Activated T-cell treated with anti-CD3 and anti-CD28 coated beads, Interleukin-2, amount 50 U/mL, for 24 hours (primary cell): ENCODE data around the gene MAP4K4.

Source experiments
- DNase-seq: peaks from one replicate; pipeline ENCODE4 v3.0.0-alpha.2; 2020
- H3K27ac Mint-ChIP-seq: 2 replicates; pipeline ENCODE4 v1.8.0; 2020; ENCODE audit warnings: mild to moderate bottlenecking, mixed read lengths
- H3K27me3 Mint-ChIP-seq: 2 replicates; pipeline ENCODE4 v1.8.0; 2020; ENCODE audit warnings: mixed read lengths
- H3K36me3 Mint-ChIP-seq: 2 replicates; pipeline ENCODE4 v1.8.0; 2020; ENCODE audit warnings: low read depth, mixed read lengths
- H3K4me1 Mint-ChIP-seq: 2 replicates; pipeline ENCODE4 v1.8.0; 2020; ENCODE audit warnings: low read depth, mixed read lengths
- H3K4me3 Mint-ChIP-seq: 2 replicates; pipeline ENCODE4 v1.8.0; 2020; ENCODE audit warnings: mild to moderate bottlenecking, moderate library complexity, mixed read lengths
- H3K9me3 Mint-ChIP-seq: 2 replicates; pipeline ENCODE4 v1.8.0; 2020; ENCODE audit warnings: mixed read lengths

The MAP4K4 gene

GRCh38 chr2:101723371-101724124, 26.0 kb downstream of the MAP4K4 start:
- H3K4me1 Mint-ChIP-seq: peaks cover 98% of the 10 kb centered on the region
- H3K36me3 Mint-ChIP-seq: peaks cover 47% of the 10 kb centered on the region

GRCh38 chr2:101724125-101724474, 26.6 kb downstream of the MAP4K4 start:
- Mint-ChIP-seq H3K4me3 (no peak overlapping the region), H3K9me3 (peaks cover 15% of the 10 kb centered on the region), H3K27ac (peak overlapping the region; percentile 77), H3K36me3 (peaks cover 47% of the 10 kb centered on the region), H3K27me3 (no peaks in the 10 kb centered on the region), H3K4me1 (peaks cover 98% of the 10 kb centered on the region)
- no peak for DNase-seq

More at GRCh38 chr2:101723371-101724124, 26.0 kb downstream of the MAP4K4 start:
- no peak overlapping the region for H3K4me3 Mint-ChIP-seq
- H3K9me3 Mint-ChIP-seq: peaks cover 15% of the 10 kb centered on the region
- no peaks in the 10 kb centered on the region for H3K27me3 Mint-ChIP-seq
- peak overlapping the region; percentile 77 for H3K27ac Mint-ChIP-seq
- DNase-seq: no peak

- Mint-ChIP-seq H3K36me3 (peaks cover 42% of the 10 kb centered on the region), H3K4me1 (peaks cover 98% of the 10 kb centered on the region), H3K9me3 (peaks cover 15% of the 10 kb centered on the region), H3K4me3 (no peak overlapping the region), H3K27me3 (no peaks in the 10 kb centered on the region), H3K27ac (no peak overlapping the region)
- no peak for DNase-seq
Observed at GRCh38 chr2:101725038-101725437, 27.5 kb downstream of the MAP4K4 start.

- peak overlapping the region; percentile 32 for H3K27ac Mint-ChIP-seq
- H3K9me3 Mint-ChIP-seq: peaks cover 14% of the 10 kb centered on the region
- no peak overlapping the region for H3K4me3 Mint-ChIP-seq
- peaks cover 40% of the 10 kb centered on the region for H3K36me3 Mint-ChIP-seq
- no peak for DNase-seq
- H3K4me1 Mint-ChIP-seq: peaks cover 98% of the 10 kb centered on the region
- no peaks in the 10 kb centered on the region for H3K27me3 Mint-ChIP-seq
Observed at GRCh38 chr2:101725515-101726192, 28.1 kb downstream of the MAP4K4 start.

- Mint-ChIP-seq H3K4me3 (no peak overlapping the region), H3K4me1 (peaks cover 94% of the 10 kb centered on the region), H3K9me3 (peaks cover 3% of the 10 kb centered on the region), H3K36me3 (peaks cover 12% of the 10 kb centered on the region), H3K27ac (peak overlapping the region; percentile 63), H3K27me3 (no peaks in the 10 kb centered on the region)
- DNase-seq: no peak
Observed at GRCh38 chr2:101728865-101729264, 31.4 kb downstream of the MAP4K4 start.

GRCh38 chr2:101729521-101730190, 32.1 kb downstream of the MAP4K4 start:
- Mint-ChIP-seq H3K4me3 (peak overlapping the region; percentile 63), H3K9me3 (no peaks in the 10 kb centered on the region), H3K4me1 (peaks cover 92% of the 10 kb centered on the region), H3K27ac (peak overlapping the region; percentile 87), H3K36me3 (peaks cover 4% of the 10 kb centered on the region), H3K27me3 (no peaks in the 10 kb centered on the region)
- no peak for DNase-seq

- H3K4me1 Mint-ChIP-seq: peaks cover 92% of the 10 kb centered on the region
Observed at GRCh38 chr2:101731221-101732054, 33.9 kb downstream of the MAP4K4 start.

GRCh38 chr2:101732199-101732598, 34.7 kb downstream of the MAP4K4 start:
- peak; percentile 46 for DNase-seq
- no peaks in the 10 kb centered on the region for H3K9me3 Mint-ChIP-seq
- peaks cover 93% of the 10 kb centered on the region for H3K4me1 Mint-ChIP-seq
- H3K27me3 Mint-ChIP-seq: no peaks in the 10 kb centered on the region
- peak overlapping the region; percentile 24 for H3K4me3 Mint-ChIP-seq
- H3K36me3 Mint-ChIP-seq: no peaks in the 10 kb centered on the region
- H3K27ac Mint-ChIP-seq: peak overlapping the region; percentile 86

More at GRCh38 chr2:101731221-101732054, 33.9 kb downstream of the MAP4K4 start:
- Mint-ChIP-seq H3K4me3 (no peak overlapping the region), H3K27me3 (no peaks in the 10 kb centered on the region), H3K9me3 (no peaks in the 10 kb centered on the region), H3K36me3 (no peaks in the 10 kb centered on the region), H3K27ac (no peak overlapping the region)
- no peak for DNase-seq

- no peaks in the 10 kb centered on the region for H3K36me3 Mint-ChIP-seq
- peaks cover 92% of the 10 kb centered on the region for H3K4me1 Mint-ChIP-seq
- no peak for DNase-seq
- no peak overlapping the region for H3K4me3 Mint-ChIP-seq
- peak overlapping the region; percentile 86 for H3K27ac Mint-ChIP-seq
- H3K9me3 Mint-ChIP-seq: no peaks in the 10 kb centered on the region
- no peaks in the 10 kb centered on the region for H3K27me3 Mint-ChIP-seq
Observed at GRCh38 chr2:101732773-101733256, 35.3 kb downstream of the MAP4K4 start.

GRCh38 chr2:101733257-101733993, 35.9 kb downstream of the MAP4K4 start:
- H3K4me1 Mint-ChIP-seq: peaks cover 92% of the 10 kb centered on the region
- peak overlapping the region; percentile 86 for H3K27ac Mint-ChIP-seq
- no peaks in the 10 kb centered on the region for H3K9me3 Mint-ChIP-seq
- H3K4me3 Mint-ChIP-seq: no peak overlapping the region
- H3K36me3 Mint-ChIP-seq: no peaks in the 10 kb centered on the region
- no peaks in the 10 kb centered on the region for H3K27me3 Mint-ChIP-seq
- no peak for DNase-seq

GRCh38 chr2:101734505-101735165, 37.1 kb downstream of the MAP4K4 start:
- no peak overlapping the region for H3K4me3 Mint-ChIP-seq
- H3K27ac Mint-ChIP-seq: peak overlapping the region; percentile 90
- H3K4me1 Mint-ChIP-seq: peaks cover 92% of the 10 kb centered on the region
- DNase-seq: no peak
- no peaks in the 10 kb centered on the region for H3K27me3 Mint-ChIP-seq
- H3K36me3 Mint-ChIP-seq: no peaks in the 10 kb centered on the region
- H3K9me3 Mint-ChIP-seq: no peaks in the 10 kb centered on the region

- H3K27me3 Mint-ChIP-seq: no peaks in the 10 kb centered on the region
Observed at GRCh38 chr2:101735166-101735533, 37.6 kb downstream of the MAP4K4 start.

GRCh38 chr2:101736233-101736632, 38.7 kb downstream of the MAP4K4 start:
- H3K4me1 Mint-ChIP-seq: peaks cover 90% of the 10 kb centered on the region
- H3K36me3 Mint-ChIP-seq: no peaks in the 10 kb centered on the region
- DNase-seq: no peak
- H3K27me3 Mint-ChIP-seq: no peaks in the 10 kb centered on the region
- no peaks in the 10 kb centered on the region for H3K9me3 Mint-ChIP-seq
- H3K27ac Mint-ChIP-seq: peak overlapping the region; percentile 90
- no peak overlapping the region for H3K4me3 Mint-ChIP-seq

More at GRCh38 chr2:101735166-101735533, 37.6 kb downstream of the MAP4K4 start:
- H3K4me3 Mint-ChIP-seq: no peak overlapping the region
- no peaks in the 10 kb centered on the region for H3K36me3 Mint-ChIP-seq
- DNase-seq: no peak
- H3K9me3 Mint-ChIP-seq: no peaks in the 10 kb centered on the region
- H3K27ac Mint-ChIP-seq: peak overlapping the region; percentile 90
- H3K4me1 Mint-ChIP-seq: peaks cover 90% of the 10 kb centered on the region
